HepG2 (cell line): ENCODE results near the gene FOCAD. TPM values are rescaled to one million over a fixed set of nuclear protein-coding genes. Genes with fewer than 3 reads are reported as not detected.

Source experiments
- ATAC-seq: fragments of 200-7000 bp; cut with Tn5 transposase; 3 replicates; pipeline ENCODE4 v1.9.1; 2020; ENCODE audit warnings: mild to moderate bottlenecking, moderate library complexity
- BruUV-seq: library from RNA; stranded (reverse); fragments of 400-500 nt; replicated peaks from 2 replicates; lab custom pipeline; 2021; lab: Mats Ljungman, UMichigan
- CTCF ChIA-PET: fragments of 300-600 bp; formaldehyde crosslinking; extraction: SDS; loops from one replicate; lab custom pipeline; 2021; ENCODE audit warnings: low total read pairs, inconsistent platforms, low intra/inter-chr PET ratio; lab: Yijun Ruan, JAX
- POLR2A ChIA-PET: fragments of 350-600 bp; sonication (Branson Sonifier 250); formaldehyde crosslinking; loops from one replicate; lab custom pipeline; 2020; ENCODE audit warnings: antibody characterized with exemption, inconsistent platforms; lab: Yijun Ruan, JAX
- DNase-seq: peaks from one replicate; pipeline ENCODE4 v3.0.0-alpha.2; 2015; ENCODE audit warnings: low spot score
- FAIRE-seq: peaks from 3 replicates; lab custom pipeline; 2011; peaks lifted over from hg19 to GRCh38; lab: Jason Lieb, UNC
- H2AFZ ChIP-seq: one replicate; pipeline ENCODE4 v1.6.1; 2011; ENCODE audit warnings: low read length, inconsistent platforms
- H3K27ac ChIP-seq: fragments of 300-600 bp; 3 replicates; pipeline ENCODE4 v1.8.0; 2011; ENCODE audit warnings: mixed run types, mild to moderate bottlenecking, mixed read lengths, low read length, inconsistent platforms; ENCODE audit not compliant: insufficient read depth; ENCODE audit errors: extremely low read length
- H3K27me3 ChIP-seq, 2 experiments: fragments of 200-600 bp in 1 of 2; 2 replicates in 1 of 2; 3 replicates in 1 of 2; pipeline versions ENCODE4 v1.6.0 to v1.8.0; 2011; ENCODE audit warnings: low read length in 2 of 2, mild to moderate bottlenecking in 2 of 2, moderate library complexity in 2 of 2, inconsistent platforms in 1 of 2; ENCODE audit not compliant: insufficient read depth in 2 of 2, control insufficient read depth in 1 of 2
- H3K36me3 ChIP-seq, 2 experiments: fragments of 200-600 bp in 1 of 2; replicated peaks in 1 of 2; 2 replicates in 1 of 2; 3 replicates in 1 of 2; pipeline versions ENCODE4 v1.5.1 to v1.8.0; 2011; ENCODE audit warnings: low read length in 2 of 2, inconsistent platforms in 1 of 2; ENCODE audit not compliant: insufficient read depth in 2 of 2, control insufficient read depth in 1 of 2
- H3K4me1 ChIP-seq: 2 replicates; pipeline ENCODE4 v1.5.1; 2012; ENCODE audit warnings: low read length, inconsistent platforms; ENCODE audit not compliant: insufficient read depth
- H3K4me2 ChIP-seq: 2 replicates; pipeline ENCODE4 v1.6.0; 2011; ENCODE audit warnings: low read depth, low read length, inconsistent platforms
- H3K4me3 ChIP-seq, 3 experiments: fragments of 200-600 bp in 1 of 3; sonication (generic), shearing (Covaris generic) in 1 of 3; replicated peaks in 1 of 3; 2 replicates each; pipeline ENCODE4 v1.5.1; 2011 to 2016; ENCODE audit warnings: low read length in 3 of 3, inconsistent platforms in 2 of 3, low read depth in 2 of 3, mild to moderate bottlenecking in 2 of 3, control low read depth in 1 of 3, mixed read lengths in 1 of 3; ENCODE audit not compliant: insufficient read depth in 1 of 3
- H3K79me2 ChIP-seq: one replicate; pipeline ENCODE4 v1.6.1; 2011; ENCODE audit warnings: low read length, inconsistent platforms; ENCODE audit not compliant: insufficient read depth
- H3K9ac ChIP-seq: 2 replicates; pipeline ENCODE4 v1.6.0; 2011; ENCODE audit warnings: mild to moderate bottlenecking, low read depth, low read length, inconsistent platforms; ENCODE audit not compliant: insufficient read depth
- H3K9me3 ChIP-seq: 2 replicates; pipeline ENCODE4 v1.5.1; 2012; ENCODE audit warnings: mild to moderate bottlenecking, low read length
- H4K20me1 ChIP-seq: 2 replicates; pipeline ENCODE4 v1.6.0; 2011; ENCODE audit warnings: inconsistent platforms, mild to moderate bottlenecking, low read length, moderate library complexity; ENCODE audit not compliant: insufficient read depth
- ATF7 ChIP-seq, 2 experiments: fragments of 450-650 bp in 1 of 2; sonication (generic) in 1 of 2; formaldehyde crosslinking in 1 of 2; IDR thresholded peaks; 2 replicates each; pipeline versions ENCODE4 v1.4.0 to v1.6.1; 2016 to 2020; ENCODE audit warnings: antibody characterized with exemption in 1 of 2, mild to moderate bottlenecking in 1 of 2, missing genetic modification reagents in 1 of 2
- FLYWCH1 ChIP-seq: sonication (generic); formaldehyde crosslinking; IDR thresholded peaks from 2 replicates; pipeline ENCODE4 v1.8.1; 2023; ENCODE audit warnings: mild to moderate bottlenecking, missing genetic modification reagents
- IRX3 ChIP-seq: sonication (generic); formaldehyde crosslinking; IDR thresholded peaks from 2 replicates; pipeline ENCODE4 v1.8.1; 2023; ENCODE audit warnings: mild to moderate bottlenecking, low read depth, missing genetic modification reagents, borderline replicate concordance
- NFYC ChIP-seq: IDR thresholded peaks from 2 replicates; pipeline ENCODE4 v1.6.1; 2016; ENCODE audit warnings: missing genetic modification reagents, missing compliant biosample characterization
- POLR2G ChIP-seq: fragments of 200-400 bp; formaldehyde crosslinking; IDR thresholded peaks from 2 replicates; pipeline ENCODE4 v1.6.1; 2018; ENCODE audit warnings: mild to moderate bottlenecking, low read depth, low read length, moderate library complexity
- RNF2 ChIP-seq: fragments of 450-650 bp; conservative IDR thresholded peaks from 2 replicates; pipeline ENCODE4 v1.6.1; 2016; ENCODE audit warnings: low read depth
- WGBS: methylation state at CpG from one replicate; pipeline ENCODE4 v1.1.6; 2017; ENCODE audit warnings: low lambda C conversion rate; 5-methylcytosine and 5-hydroxymethylcytosine counted together
- in situ Hi-C: cut with HindIII; loops from 2 replicates; pipeline ENCODE4 v1.10.0; 2017; ENCODE audit warnings: low pct_unique_long_range_greater_than_20kb; ENCODE audit not compliant: extremely low pct_ligation_motif_present
- intact Hi-C: fragments of 100-400 bp; cut with micrococcal nuclease; formaldehyde crosslinking; loops from one replicate; pipeline ENCODE4 v1.10.0; 2022; ENCODE audit not compliant: unreplicated experiment
- polyA plus RNA-seq, 8 experiments: library from polyadenylated mRNA; depleted of rRNA in 3 of 8; stranded (reverse) in 7 of 8; unstranded in 1 of 8; fragments of >200 nt; fragmentation: Illumina TruSeq in 4 of 8; extraction: Trizol in 4 of 8; gene quantifications; 2 replicates each; pipeline versions ENCODE4 v1.2.1 to v1.2.3, GENCODE V29; 2011 to 2016; ENCODE audit warnings: low read depth in 4 of 8, missing spikeins in 1 of 8, mixed read lengths in 1 of 8; ENCODE audit not compliant: insufficient read depth in 1 of 8
- total RNA-seq, 5 experiments: library from RNA; depleted of rRNA; stranded (reverse); fragments of >200 nt; fragmentation: Illumina TruSeq; extraction: Trizol; gene quantifications; 2 replicates each; pipeline ENCODE4 v1.2.3, GENCODE V29; 2016; ENCODE audit warnings: low read depth in 1 of 5
- TF ChIP-seq, protein P1 (sequence below): sonication (generic); formaldehyde crosslinking; conservative IDR thresholded peaks from 2 replicates; pipeline ENCODE4 v1.4.0; 2020; ENCODE audit warnings: mild to moderate bottlenecking, missing genetic modification reagents, moderate library complexity

Gene FOCAD
- total and polyA plus RNA-seq, 2 of the 13 experiments (the other 11 are each of a cell fraction or from before 2014, with no cell fraction given), result 18.0 to 31.1 TPM

DNA sequence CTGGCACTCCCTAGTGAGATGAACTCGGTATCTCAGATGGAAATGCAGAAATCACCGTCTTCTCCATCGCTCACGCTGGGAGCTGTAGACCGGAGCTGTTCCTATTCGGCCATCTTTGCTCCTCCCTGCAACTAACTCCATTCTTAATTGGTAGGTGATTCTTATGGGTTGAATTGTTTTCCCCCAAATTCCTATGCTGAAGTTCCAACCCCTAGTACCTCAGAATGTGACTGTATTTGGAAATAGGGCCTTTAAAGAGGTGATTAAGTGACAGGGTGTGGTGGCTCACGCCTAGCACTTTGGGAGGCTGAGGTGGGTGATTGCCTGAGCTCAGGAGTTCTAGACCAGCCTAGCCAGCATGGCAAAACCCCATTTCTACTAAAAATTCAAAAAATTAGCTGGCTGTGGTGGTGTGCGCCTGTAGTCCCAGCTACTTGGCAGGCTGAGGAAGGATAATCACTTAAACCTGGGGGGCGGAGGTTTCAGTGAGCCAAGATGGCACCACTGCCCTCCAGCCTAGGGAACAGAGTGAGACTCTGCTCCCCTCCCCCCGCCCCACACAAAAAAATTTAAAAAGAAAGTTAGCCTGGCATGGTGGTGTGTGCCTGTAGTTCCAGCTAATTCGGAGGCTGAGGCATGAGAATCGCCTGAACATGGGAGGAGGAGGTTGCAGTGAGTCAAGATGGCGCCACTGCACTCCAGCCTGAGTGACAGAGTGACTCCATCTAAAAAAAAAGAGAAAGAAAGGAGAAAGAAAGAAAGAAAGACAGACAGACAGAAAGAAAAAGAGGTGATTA, 25.2 kb upstream of the FOCAD start:
- Histone ChIP-seq H3K36me3 (no peaks in the 10 kb centered on the region), H3K9ac (no peak overlapping the region), H3K4me1 (no peaks in the 10 kb centered on the region), H3K9me3 (no peaks in the 10 kb centered on the region), H3K4me3 (no peak overlapping the region), H4K20me1 (no peaks in the 10 kb centered on the region), H3K27ac (no peak overlapping the region), H2AFZ (no peak overlapping the region), H3K4me2 (no peak overlapping the region), H3K79me2 (no peaks in the 10 kb centered on the region), H3K27me3 (no peaks in the 10 kb centered on the region)
- intact Hi-C loops, result no loop called here
- WGBS, result 81% methylated on average over 13 of the region's 13 CpGs
- POLR2A ChIA-PET, result no interaction called here
- CTCF ChIA-PET, result no interaction called here
- no peak for TF ChIP-seq ATF7 (IDR thresholded peaks at IDR 0.05)
- no peak for TF ChIP-seq ATF7 (CRISPR knock-in tag; IDR thresholded peaks at IDR 0.05)
- TF ChIP-seq, protein P1, sequence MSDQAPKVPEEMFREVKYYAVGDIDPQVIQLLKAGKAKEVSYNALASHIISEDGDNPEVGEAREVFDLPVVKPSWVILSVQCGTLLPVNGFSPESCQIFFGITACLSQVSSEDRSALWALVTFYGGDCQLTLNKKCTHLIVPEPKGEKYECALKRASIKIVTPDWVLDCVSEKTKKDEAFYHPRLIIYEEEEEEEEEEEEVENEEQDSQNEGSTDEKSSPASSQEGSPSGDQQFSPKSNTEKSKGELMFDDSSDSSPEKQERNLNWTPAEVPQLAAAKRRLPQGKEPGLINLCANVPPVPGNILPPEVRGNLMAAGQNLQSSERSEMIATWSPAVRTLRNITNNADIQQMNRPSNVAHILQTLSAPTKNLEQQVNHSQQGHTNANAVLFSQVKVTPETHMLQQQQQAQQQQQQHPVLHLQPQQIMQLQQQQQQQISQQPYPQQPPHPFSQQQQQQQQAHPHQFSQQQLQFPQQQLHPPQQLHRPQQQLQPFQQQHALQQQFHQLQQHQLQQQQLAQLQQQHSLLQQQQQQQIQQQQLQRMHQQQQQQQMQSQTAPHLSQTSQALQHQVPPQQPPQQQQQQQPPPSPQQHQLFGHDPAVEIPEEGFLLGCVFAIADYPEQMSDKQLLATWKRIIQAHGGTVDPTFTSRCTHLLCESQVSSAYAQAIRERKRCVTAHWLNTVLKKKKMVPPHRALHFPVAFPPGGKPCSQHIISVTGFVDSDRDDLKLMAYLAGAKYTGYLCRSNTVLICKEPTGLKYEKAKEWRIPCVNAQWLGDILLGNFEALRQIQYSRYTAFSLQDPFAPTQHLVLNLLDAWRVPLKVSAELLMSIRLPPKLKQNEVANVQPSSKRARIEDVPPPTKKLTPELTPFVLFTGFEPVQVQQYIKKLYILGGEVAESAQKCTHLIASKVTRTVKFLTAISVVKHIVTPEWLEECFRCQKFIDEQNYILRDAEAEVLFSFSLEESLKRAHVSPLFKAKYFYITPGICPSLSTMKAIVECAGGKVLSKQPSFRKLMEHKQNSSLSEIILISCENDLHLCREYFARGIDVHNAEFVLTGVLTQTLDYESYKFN (CRISPR knock-in tag), result no peak
- TF ChIP-seq POLR2G, result no peak
- TF ChIP-seq FLYWCH1, result no peak
- TF ChIP-seq RNF2, result no peak
- no peak for TF ChIP-seq IRX3 (CRISPR knock-in tag)
- no peak for TF ChIP-seq NFYC (CRISPR knock-in tag)
- FAIRE-seq, result no peak
- no peak for DNase-seq
- no TSS peak for BruUV-seq
- in situ Hi-C loops, result no loop called here
- no peak for ATAC-seq
